B cell (primary cell): ENCODE measurements around the gene RMDN3.

Source experiments
- EZH2 ChIP-seq: IDR thresholded peaks from 2 replicates; pipeline ENCODE4 v1.6.1; 2012; ENCODE audit warnings: borderline replicate concordance, low read depth, mild to moderate bottlenecking, moderate library complexity, low read length; ENCODE audit not compliant: insufficient read depth, poor library complexity, severe bottlenecking
- TF ChIP-seq, protein P1 (sequence below): fragments of 200-600 bp; IDR thresholded peaks from one replicate; pipeline ENCODE4 v1.8.0; 2022; ENCODE audit warnings: antibody characterized with exemption, mild to moderate bottlenecking

DNA sequence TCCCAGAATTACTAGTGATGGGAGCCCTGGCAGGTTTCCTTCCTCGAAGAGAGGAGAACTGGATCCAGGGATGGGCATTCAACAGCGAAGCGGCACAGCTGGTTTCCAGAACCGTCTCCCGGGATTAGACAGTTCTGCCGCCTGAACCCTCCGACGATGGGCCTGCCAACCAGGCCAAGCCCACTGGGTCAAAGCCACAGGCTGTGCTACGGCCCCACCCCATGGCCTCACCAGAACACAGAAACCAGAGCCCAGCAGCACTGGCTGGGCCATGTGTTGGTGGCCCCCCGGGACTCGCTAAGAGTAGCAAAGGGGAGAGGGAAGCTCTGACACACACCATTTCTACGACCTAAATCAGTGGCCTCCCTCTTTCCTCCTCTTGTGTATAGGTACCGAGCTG lies 17.0 kb upstream of the RMDN3 start:
- no peak for TF ChIP-seq EZH2
- TF ChIP-seq, protein P1, sequence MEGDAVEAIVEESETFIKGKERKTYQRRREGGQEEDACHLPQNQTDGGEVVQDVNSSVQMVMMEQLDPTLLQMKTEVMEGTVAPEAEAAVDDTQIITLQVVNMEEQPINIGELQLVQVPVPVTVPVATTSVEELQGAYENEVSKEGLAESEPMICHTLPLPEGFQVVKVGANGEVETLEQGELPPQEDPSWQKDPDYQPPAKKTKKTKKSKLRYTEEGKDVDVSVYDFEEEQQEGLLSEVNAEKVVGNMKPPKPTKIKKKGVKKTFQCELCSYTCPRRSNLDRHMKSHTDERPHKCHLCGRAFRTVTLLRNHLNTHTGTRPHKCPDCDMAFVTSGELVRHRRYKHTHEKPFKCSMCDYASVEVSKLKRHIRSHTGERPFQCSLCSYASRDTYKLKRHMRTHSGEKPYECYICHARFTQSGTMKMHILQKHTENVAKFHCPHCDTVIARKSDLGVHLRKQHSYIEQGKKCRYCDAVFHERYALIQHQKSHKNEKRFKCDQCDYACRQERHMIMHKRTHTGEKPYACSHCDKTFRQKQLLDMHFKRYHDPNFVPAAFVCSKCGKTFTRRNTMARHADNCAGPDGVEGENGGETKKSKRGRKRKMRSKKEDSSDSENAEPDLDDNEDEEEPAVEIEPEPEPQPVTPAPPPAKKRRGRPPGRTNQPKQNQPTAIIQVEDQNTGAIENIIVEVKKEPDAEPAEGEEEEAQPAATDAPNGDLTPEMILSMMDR = no peak
